22Rv1 (cell line): ENCODE results near the gene PPM1G.

Source experiments
- CTCF ChIP-seq: fragments of 450-650 bp; IDR thresholded peaks from 2 replicates; pipeline ENCODE4 v1.5.1; 2017; ENCODE audit warnings: mild to moderate bottlenecking
- ZFX ChIP-seq: fragments of 450-650 bp; IDR thresholded peaks from 2 replicates; pipeline ENCODE4 v1.6.1; 2017; ENCODE audit warnings: antibody characterized with exemption, borderline replicate concordance

GRCh38 chr2:27390822-27391679, 18.3 kb downstream of the PPM1G start:
- TF ChIP-seq CTCF (no peak), ZFX (no peak)
